H1 (cell line): ENCODE data around the gene MOGAT3. TPM values are rescaled to one million over a fixed set of nuclear protein-coding genes. Genes with fewer than 3 reads are reported as not detected.

Experiments used
- CHD7 ChIP-seq: fragments of 300-600 bp; sonication (generic); IDR thresholded peaks from 2 replicates; pipeline ENCODE4 v1.7.1; 2012; ENCODE audit warnings: low read length, moderate library complexity, mild to moderate bottlenecking, inconsistent platforms; ENCODE audit not compliant: insufficient replicate concordance
- polyA plus RNA-seq, 7 experiments: library from polyadenylated mRNA; depleted of rRNA in 3 of 7; stranded (reverse) in 5 of 7; unstranded in 2 of 7; fragments of >200 nt in 5 of 7; fragments of 200-250 nt in 2 of 7; gene quantifications; 1 replicate in 5 of 7; 2 replicates in 1 of 7; 4 replicates in 1 of 7; pipeline versions ENCODE4 v1.2.1 to v1.2.3, GENCODE V29; 2011 to 2013; ENCODE audit warnings: missing spikeins in 2 of 7, mixed read lengths in 2 of 7
- total RNA-seq: library from RNA; stranded (reverse); fragmentation: NEBNext Ultra II Directional; extraction: Animal tissue kit (Norgen Biotek cat#: 25700); gene quantifications from 2 replicates; pipeline ENCODE4 v1.2.1, GENCODE V29; 2021

Gene MOGAT3
- total and polyA plus RNA-seq, 2 of the 8 experiments (the other 6 are each of a cell fraction or from before 2014, with no cell fraction given) = 0.21 to 0.82 TPM

DNA sequence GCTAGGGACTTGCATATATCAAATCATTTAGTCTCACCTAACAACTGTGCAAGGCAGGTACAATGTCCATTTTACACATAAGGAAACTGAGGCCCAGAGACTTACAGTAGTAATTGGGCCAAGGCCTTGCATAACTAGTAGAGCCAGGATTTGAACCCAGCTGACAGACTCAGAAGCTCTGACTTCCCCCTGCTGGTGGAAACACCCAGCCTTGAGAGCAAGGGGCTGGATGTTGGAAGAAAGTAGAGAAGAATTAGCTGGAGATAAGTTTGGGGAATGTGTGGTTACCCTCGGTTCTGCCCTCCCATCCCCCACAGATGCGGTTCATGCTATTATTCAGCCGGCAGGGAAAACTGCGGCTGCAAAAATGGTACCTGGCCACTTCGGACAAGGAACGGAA is 44.6 kb downstream of the MOGAT3 start (continued):
- no peak for TF ChIP-seq CHD7
